Measurements from ENCODE around the gene MTERF2.
A peak's percentile ranks its signal among the peaks of the same experiment; 100 is the strongest.
"Not testable (repeated sequence)": the region's sequence is repeated elsewhere in the genome, so short reads cannot be mapped to it uniquely, and the experiment has no call there.

MTERF2 gene, protein sequence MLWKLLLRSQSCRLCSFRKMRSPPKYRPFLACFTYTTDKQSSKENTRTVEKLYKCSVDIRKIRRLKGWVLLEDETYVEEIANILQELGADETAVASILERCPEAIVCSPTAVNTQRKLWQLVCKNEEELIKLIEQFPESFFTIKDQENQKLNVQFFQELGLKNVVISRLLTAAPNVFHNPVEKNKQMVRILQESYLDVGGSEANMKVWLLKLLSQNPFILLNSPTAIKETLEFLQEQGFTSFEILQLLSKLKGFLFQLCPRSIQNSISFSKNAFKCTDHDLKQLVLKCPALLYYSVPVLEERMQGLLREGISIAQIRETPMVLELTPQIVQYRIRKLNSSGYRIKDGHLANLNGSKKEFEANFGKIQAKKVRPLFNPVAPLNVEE

DNA sequence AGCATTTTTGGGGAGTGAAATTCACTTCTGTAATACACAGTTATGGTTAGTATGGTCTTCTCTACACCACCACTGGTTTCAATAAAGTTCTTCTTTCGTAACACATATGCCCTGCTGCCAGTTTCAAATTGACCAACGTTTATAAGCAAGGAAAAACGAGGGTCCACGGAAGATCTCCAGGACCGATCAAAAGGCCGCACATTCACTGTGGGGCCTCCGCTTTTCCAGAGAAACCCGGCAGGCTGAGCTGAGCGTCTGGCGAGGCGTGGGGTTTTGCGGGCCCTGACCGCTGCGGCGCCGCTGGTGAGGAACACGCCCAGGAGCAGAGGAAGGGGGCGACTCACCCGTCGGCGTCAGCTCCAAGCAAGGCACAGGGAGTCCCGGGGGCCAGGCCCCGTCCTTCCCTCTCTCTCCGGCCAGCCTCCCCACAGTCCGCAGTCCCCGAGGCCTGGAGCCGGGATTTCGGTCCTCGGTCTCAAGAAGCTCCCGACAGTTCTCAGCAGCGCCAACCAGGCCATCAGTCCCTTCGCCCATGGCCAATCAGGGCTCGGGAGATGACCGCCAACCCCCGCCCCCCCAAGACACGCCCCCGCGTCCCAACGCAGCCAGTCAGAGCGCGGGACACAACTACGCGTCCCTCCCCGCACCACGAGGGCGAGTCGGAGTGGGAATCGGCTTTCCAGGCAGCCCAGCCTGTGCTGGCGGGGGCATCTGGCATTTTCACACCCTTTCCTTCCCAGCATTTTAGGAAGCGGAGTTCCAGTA, at the start of gene MTERF2:
MTERF2 (minus strand) TSS at position 522 of the 765 bp plus-strand sequence. CDS start 8,432 bp downstream, outside the sequence.
- peak; percentile 83 for DNase-seq (ENCODE audit: low spot score)

- DNase-seq (ENCODE audit: low spot score) = no peak
Observed at GRCh38 chr12:107035733-107036132, 48.8 kb upstream of the MTERF2 start.

DNA sequence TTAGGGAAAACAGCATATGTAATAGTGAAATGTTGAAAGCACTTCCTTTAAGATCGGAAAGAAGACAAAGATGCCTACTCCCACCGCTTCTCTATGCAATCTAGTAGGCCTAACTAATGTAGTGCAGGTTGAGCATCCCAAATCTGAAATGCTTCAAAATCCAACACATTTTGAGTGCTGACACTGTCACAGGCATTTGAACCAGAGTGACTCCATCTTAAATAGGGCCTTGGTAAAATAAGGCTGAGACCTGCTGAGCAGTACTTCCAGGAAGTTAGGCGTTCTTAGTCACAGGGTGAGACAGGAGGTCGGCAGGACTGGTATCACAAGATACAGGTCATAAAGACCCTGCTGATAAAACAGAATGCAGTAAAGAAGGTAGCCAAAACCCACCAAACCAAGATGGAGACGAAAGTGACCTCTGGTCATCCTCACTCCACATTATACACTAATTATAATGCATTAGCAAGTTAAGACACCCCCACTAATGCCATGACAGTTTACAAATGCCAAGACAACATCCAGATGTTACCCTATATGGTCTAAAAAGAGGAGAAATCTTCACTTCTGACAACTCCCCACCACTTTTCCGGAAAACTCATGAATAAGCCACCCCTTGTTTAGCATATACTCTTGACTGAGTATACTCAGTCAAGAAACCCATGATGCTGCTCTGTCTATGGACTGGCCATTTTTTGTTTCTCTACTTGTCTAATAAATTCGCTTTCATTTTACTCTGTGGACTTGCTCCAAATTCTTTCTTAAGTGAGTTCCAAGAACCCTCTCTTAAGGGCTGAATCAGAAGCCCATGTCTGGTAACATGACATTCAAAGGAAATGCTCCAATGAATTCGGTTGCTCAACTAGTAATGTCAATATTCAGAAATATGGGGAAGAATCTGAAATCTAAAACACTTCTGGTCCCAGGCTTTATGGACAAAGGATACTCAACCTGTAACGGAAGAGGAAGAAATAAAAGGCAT, 47.1 kb upstream of the MTERF2 start:
- no peak for DNase-seq (ENCODE audit: low spot score)

GRCh38 chr12:107032266-107032665, 45.3 kb upstream of the MTERF2 start:
- no peak for DNase-seq (ENCODE audit: low spot score)

- DNase-seq (ENCODE audit: low spot score) = no peak
Observed at GRCh38 chr12:107031061-107031460, 44.1 kb upstream of the MTERF2 start.

GRCh38 chr12:107029081-107029480, 42.1 kb upstream of the MTERF2 start:
- no peak for DNase-seq (ENCODE audit: low spot score)

GRCh38 chr12:107027636-107028053, 40.7 kb upstream of the MTERF2 start:
- no peak for DNase-seq (ENCODE audit: low spot score)

DNA sequence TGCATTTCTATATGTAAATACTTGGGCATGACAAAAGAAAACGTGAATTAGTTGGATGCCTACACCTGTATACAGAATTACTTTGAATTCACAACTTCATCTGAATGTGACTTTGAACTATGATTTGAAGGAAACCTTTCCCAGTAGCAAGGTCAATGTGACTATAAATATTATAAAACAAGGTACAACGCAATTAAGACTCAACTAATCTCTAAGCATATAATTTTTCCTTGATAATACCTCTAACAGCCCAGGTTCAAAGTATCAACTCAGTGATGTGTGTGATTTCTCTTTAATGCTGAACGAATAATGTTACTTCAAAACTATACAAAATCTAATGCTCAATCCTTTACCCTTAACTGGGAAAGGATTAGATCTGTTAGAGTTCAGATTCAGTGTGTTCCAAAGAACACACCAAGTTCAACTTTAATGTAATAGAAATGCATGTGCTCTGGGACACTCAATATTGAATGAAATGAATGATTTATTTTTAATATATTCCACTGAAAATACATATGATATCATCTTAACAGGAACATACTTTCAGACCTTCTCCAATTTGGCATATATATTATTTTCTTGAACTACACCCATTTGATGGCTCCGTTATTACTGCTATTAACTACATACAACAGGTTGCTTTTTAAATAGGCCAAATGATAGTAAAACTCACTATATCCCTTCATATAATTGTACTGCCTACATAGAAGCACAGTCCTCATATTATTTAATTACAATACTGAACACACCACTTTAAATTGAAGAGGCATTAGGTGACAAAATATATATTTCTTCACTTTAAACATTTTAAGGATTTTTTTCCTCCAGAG, 40.1 kb upstream of the MTERF2 start:
- no peak for DNase-seq (ENCODE audit: low spot score)

- not testable (repeated sequence) for DNase-seq (ENCODE audit: low spot score)
Observed at GRCh38 chr12:107026356-107026755, 39.4 kb upstream of the MTERF2 start.

- no peak for DNase-seq (ENCODE audit: low spot score)
Observed at GRCh38 chr12:107025671-107026070, 38.7 kb upstream of the MTERF2 start.

GRCh38 chr12:107019546-107019945, 32.6 kb upstream of the MTERF2 start:
- no peak for DNase-seq (ENCODE audit: low spot score)

GRCh38 chr12:107017042-107017441, 30.1 kb upstream of the MTERF2 start:
- no peak for DNase-seq (ENCODE audit: low spot score)

DNA sequence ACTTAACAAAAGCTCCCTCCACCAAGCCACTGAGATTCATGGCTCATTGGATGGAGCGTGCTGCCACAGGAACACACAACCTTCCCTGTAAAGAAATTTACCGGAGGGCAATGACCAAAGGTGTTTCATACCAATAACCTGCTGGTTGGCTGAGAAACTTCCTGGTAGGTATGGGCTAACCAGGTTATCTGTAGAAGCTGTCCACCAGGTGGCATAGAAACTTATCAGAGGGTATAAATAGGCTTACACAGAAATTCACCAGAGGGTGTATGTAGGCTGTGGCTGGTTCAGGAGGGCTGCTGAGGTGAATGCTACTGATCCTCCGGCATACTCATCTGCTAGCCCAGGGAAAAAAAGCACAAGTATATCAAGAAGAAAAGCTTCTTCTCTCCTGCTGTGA, 27.1 kb upstream of the MTERF2 start:
- DNase-seq (ENCODE audit: low spot score) = no peak

DNA sequence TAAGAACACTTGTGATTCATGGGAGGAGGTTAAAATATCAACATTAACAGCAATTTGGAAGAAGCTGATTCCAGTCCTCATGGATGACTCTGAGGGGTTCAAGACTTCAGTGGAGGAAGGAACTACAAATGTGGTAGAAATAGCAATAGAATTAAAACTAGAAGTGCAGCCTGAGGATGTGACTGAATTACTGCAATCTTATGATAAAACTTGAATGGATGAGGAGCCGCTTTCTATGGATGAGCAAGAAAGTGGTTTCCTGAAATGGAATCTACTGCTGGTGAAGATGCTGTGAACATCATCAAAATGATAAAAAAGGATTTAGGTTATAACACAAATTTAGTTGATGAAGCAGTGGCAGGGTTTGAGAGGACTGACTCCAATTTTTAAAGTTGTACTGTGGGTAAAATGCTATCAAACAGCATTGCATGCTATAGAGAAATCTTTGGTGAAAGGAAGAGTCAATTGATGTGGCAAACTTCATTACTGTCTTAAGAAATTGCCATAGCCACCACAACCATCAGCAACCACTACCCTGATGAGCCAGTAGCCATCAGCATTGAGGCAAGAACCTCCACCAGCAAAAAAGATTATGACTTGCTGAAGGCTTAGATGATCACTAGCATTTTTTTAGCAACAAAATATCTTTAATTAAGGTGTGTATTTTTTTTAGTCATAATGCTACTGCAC, 25.9 kb upstream of the MTERF2 start:
- no peak for DNase-seq (ENCODE audit: low spot score)

- no peak for DNase-seq (ENCODE audit: low spot score)
Observed at GRCh38 chr12:107011519-107011918, 24.6 kb upstream of the MTERF2 start.

GRCh38 chr12:107007411-107007810, 20.5 kb upstream of the MTERF2 start:
- DNase-seq (ENCODE audit: low spot score) = no peak

- DNase-seq (ENCODE audit: low spot score) = not testable (repeated sequence)
Observed at GRCh38 chr12:107002665-107003064, 15.7 kb upstream of the MTERF2 start.

GRCh38 chr12:106999446-106999845, 12.5 kb upstream of the MTERF2 start:
- no peak for DNase-seq (ENCODE audit: low spot score)

DNA sequence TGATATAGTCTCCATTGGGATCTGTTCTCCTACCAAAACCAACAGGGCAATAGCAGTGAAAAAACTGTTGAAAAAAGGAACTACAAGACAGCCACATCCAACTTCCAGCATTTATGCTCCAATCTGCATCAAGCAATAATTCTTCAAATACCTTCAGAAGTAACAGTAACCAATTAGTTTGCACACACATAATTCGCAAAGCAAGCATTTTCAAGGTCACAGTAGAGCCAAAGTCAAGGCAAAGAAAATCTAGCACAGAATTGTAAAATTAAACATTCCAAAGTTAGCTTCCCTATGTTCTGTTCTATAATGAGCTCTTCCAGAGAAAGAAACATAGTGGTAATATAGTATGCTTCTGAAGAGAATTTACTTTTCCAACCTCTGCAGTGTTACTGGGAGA, 11.0 kb upstream of the MTERF2 start:
- no peak for DNase-seq (ENCODE audit: low spot score)

- DNase-seq (ENCODE audit: low spot score) = not testable (repeated sequence)
Observed at GRCh38 chr12:106996102-106996501, 9.2 kb upstream of the MTERF2 start.
